GM21528 (cell line): ENCODE results near the gene SETBP1.

Source experiments
- ATAC-seq: cut with Tn5 transposase; IDR thresholded peaks from one replicate; pipeline ENCODE4 v1.9.1; 2021; ENCODE audit warnings: mild to moderate bottlenecking, moderate library complexity; ENCODE audit not compliant: unreplicated experiment, low FRiP score

Gene SETBP1

DNA sequence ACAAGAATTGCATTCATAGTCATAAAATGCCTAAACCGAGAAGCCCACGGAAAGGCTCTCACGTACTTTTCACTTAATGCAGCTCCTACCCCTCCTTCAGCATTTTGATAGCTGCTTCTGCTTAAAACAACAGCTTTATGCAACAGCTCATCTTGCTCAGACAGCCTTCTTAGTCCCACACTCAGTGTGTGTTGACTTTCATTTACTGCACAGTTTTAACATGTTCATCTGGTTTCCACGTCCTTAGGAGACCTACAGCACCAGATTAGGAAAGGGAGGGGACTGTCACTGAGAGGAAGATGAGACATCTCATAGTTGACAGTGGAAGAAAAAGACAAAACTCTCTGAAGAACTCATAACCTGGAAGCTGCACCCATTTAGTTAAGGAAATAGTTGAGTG is 435.4 kb downstream of the SETBP1 start:
- ATAC-seq: no peak
